GM19452 (cell line): Measurements from ENCODE around the gene MAP3K2.

Experiments used
- ATAC-seq: cut with Tn5 transposase; IDR thresholded peaks from one replicate; pipeline ENCODE4 v1.9.1; 2021; ENCODE audit not compliant: unreplicated experiment

Gene MAP3K2

GRCh38 chr2:127387655-127388422, at the start of gene MAP3K2:
TSS of gene MAP3K2 (minus strand) at chr2:127387975. CDS start at chr2:127343129, 44,846 bp downstream.
- ATAC-seq, result peak; percentile 80

GRCh38 chr2:127437056-127437455, 49.3 kb upstream of the MAP3K2 start:
- no peak for ATAC-seq

GRCh38 chr2:127434515-127434914, 46.7 kb upstream of the MAP3K2 start:
- ATAC-seq, result no peak

GRCh38 chr2:127431408-127432023, 43.7 kb upstream of the MAP3K2 start:
- ATAC-seq, result no peak

GRCh38 chr2:127429844-127430425, 42.2 kb upstream of the MAP3K2 start:
- no peak for ATAC-seq

- no peak for ATAC-seq
These were observed 41.5 kb upstream of the MAP3K2 start for GRCh38 chr2:127429291-127429690.

- no peak for ATAC-seq
These were observed 41.0 kb upstream of the MAP3K2 start for GRCh38 chr2:127428815-127429109.

GRCh38 chr2:127428057-127428814, 40.5 kb upstream of the MAP3K2 start:
- no peak for ATAC-seq

GRCh38 chr2:127427376-127428056, 39.7 kb upstream of the MAP3K2 start:
- no peak for ATAC-seq

GRCh38 chr2:127426501-127427354, 39.0 kb upstream of the MAP3K2 start:
- no peak for ATAC-seq

GRCh38 chr2:127425540-127426490, 38.0 kb upstream of the MAP3K2 start:
- ATAC-seq, result no peak

GRCh38 chr2:127424598-127425520, 37.1 kb upstream of the MAP3K2 start:
- ATAC-seq, result no peak

- no peak for ATAC-seq
These were observed 36.1 kb upstream of the MAP3K2 start for GRCh38 chr2:127423880-127424279.

- no peak for ATAC-seq
These were observed 35.7 kb upstream of the MAP3K2 start for GRCh38 chr2:127423478-127423843.

GRCh38 chr2:127422559-127423477, 35.0 kb upstream of the MAP3K2 start:
- ATAC-seq, result no peak

- ATAC-seq, result no peak
These were observed 34.2 kb upstream of the MAP3K2 start for GRCh38 chr2:127421871-127422558.
